Endothelial cell of umbilical vein (primary cell): ENCODE measurements around the gene RCAN3. TPM values are rescaled to one million over a fixed set of nuclear protein-coding genes. Genes with fewer than 3 reads are reported as not detected.

Source experiments
- BruUV-seq: library from RNA; stranded (reverse); fragments of 400-500 nt; replicated peaks from 2 replicates; lab custom pipeline; 2021; lab: Mats Ljungman, UMichigan
- CTCF ChIA-PET: fragments of 300-600, 350-600 bp; sonication (Branson Sonifier 250); formaldehyde crosslinking; loops from one replicate; lab custom pipeline; 2021; ENCODE audit warnings: antibody characterized with exemption, inconsistent platforms; lab: Charles Lee
- POLR2A ChIA-PET: fragments of 300-600, 350-600 bp; sonication (Branson Sonifier 250); formaldehyde crosslinking; loops from one replicate; lab custom pipeline; 2021; ENCODE audit warnings: antibody characterized with exemption, inconsistent platforms; lab: Charles Lee
- DNase-seq: peaks from one replicate; pipeline ENCODE4 v3.0.0-alpha.2; 2011; ENCODE audit warnings: low read depth, low spot score
- FAIRE-seq: peaks from 2 replicates; lab custom pipeline; 2011; peaks lifted over from hg19 to GRCh38; lab: Jason Lieb, UNC
- H2AFZ ChIP-seq: 2 replicates; pipeline ENCODE4 v1.6.0; 2012; ENCODE audit warnings: low read depth, low read length, control low read depth, inconsistent platforms
- H3K27ac ChIP-seq: 2 replicates; pipeline ENCODE4 v1.5.1; 2011; ENCODE audit warnings: low read depth, mild to moderate bottlenecking, control low read depth, low read length, moderate library complexity; ENCODE audit not compliant: insufficient read depth
- H3K27me3 ChIP-seq, 2 experiments: 2 replicates each; pipeline versions ENCODE4 v1.6.0 to v1.6.1; 2011; ENCODE audit warnings: low read length in 2 of 2, mixed read lengths in 1 of 2; ENCODE audit not compliant: control insufficient read depth in 2 of 2, insufficient read depth in 2 of 2
- H3K36me3 ChIP-seq, 2 experiments: 2 replicates in 1 of 2; 3 replicates in 1 of 2; pipeline ENCODE4 v1.5.1; 2011; ENCODE audit warnings: low read length in 2 of 2, mild to moderate bottlenecking in 1 of 2, moderate library complexity in 1 of 2; ENCODE audit not compliant: control insufficient read depth in 2 of 2, insufficient read depth in 2 of 2; ENCODE audit errors: extremely low read depth in 1 of 2
- H3K4me1 ChIP-seq: 3 replicates; pipeline ENCODE4 v1.5.1; 2011; ENCODE audit warnings: mild to moderate bottlenecking, low read length; ENCODE audit not compliant: control insufficient read depth, insufficient read depth; ENCODE audit errors: extremely low read depth
- H3K4me2 ChIP-seq: 2 replicates; pipeline ENCODE4 v1.6.1; 2011; ENCODE audit warnings: low read length, control low read depth, mixed read lengths; ENCODE audit not compliant: insufficient read depth
- H3K4me3 ChIP-seq, 3 experiments: fragments of 200-600 bp in 1 of 3; sonication (generic), shearing (Covaris generic) in 1 of 3; replicated peaks in 1 of 3; 2 replicates each; pipeline ENCODE4 v1.5.1; 2011 to 2016; ENCODE audit warnings: control low read depth in 3 of 3, low read length in 3 of 3, mild to moderate bottlenecking in 2 of 3, inconsistent platforms in 1 of 3, low read depth in 1 of 3, moderate library complexity in 1 of 3; ENCODE audit not compliant: insufficient read depth in 1 of 3
- H3K79me2 ChIP-seq: 2 replicates; pipeline ENCODE4 v1.6.0; 2012; ENCODE audit warnings: low read length, inconsistent platforms; ENCODE audit not compliant: control insufficient read depth, insufficient read depth
- H3K9ac ChIP-seq: replicated peaks from 2 replicates; pipeline ENCODE3; 2011; ENCODE audit warnings: low read length, control low read depth; ENCODE audit not compliant: insufficient read depth; ENCODE audit errors: extremely low read depth
- H3K9me1 ChIP-seq: replicated peaks from 3 replicates; pipeline ENCODE4 v1.6.0; 2011; ENCODE audit warnings: mild to moderate bottlenecking, low read length; ENCODE audit not compliant: control insufficient read depth, insufficient read depth; ENCODE audit errors: extremely low read depth
- H3K9me3 ChIP-seq: replicated peaks from 2 replicates; pipeline ENCODE4 v1.5.1; 2012; ENCODE audit warnings: low read length, inconsistent platforms; ENCODE audit not compliant: control insufficient read depth, insufficient read depth
- H4K20me1 ChIP-seq: replicated peaks from 2 replicates; pipeline ENCODE3; 2011; ENCODE audit warnings: mild to moderate bottlenecking, low read length; ENCODE audit not compliant: control insufficient read depth, insufficient read depth; ENCODE audit errors: extremely low read depth
- EZH2 ChIP-seq: IDR thresholded peaks from 2 replicates; pipeline ENCODE4 v1.6.1; 2012; ENCODE audit warnings: borderline replicate concordance, low read depth, mild to moderate bottlenecking, moderate library complexity, low read length, inconsistent platforms; ENCODE audit not compliant: severe bottlenecking
- FOS ChIP-seq: IDR thresholded peaks from 2 replicates; pipeline ENCODE4 v1.6.1; 2011; ENCODE audit warnings: mild to moderate bottlenecking, low read length, moderate library complexity, borderline replicate concordance; ENCODE audit not compliant: insufficient read depth
- GATA2 ChIP-seq: IDR thresholded peaks from 2 replicates; pipeline ENCODE4 v1.7.0; 2011; ENCODE audit warnings: low read depth, mild to moderate bottlenecking, moderate library complexity, mixed read lengths, low read length; ENCODE audit not compliant: insufficient read length, insufficient read depth
- JUN ChIP-seq: IDR thresholded peaks from 2 replicates; pipeline ENCODE4 v1.6.1; 2011; ENCODE audit warnings: borderline replicate concordance, low read depth; ENCODE audit not compliant: insufficient read length, insufficient read depth
- MYC ChIP-seq: IDR thresholded peaks from one replicate; pipeline ENCODE4 v1.6.1; 2011; ENCODE audit warnings: mild to moderate bottlenecking, low read depth, low read length
- POLR2A ChIP-seq: IDR thresholded peaks from 2 replicates; pipeline ENCODE4 v1.6.1; 2012; ENCODE audit warnings: low read depth, mild to moderate bottlenecking, control low read depth, low read length
- POLR2AphosphoS5 ChIP-seq: IDR thresholded peaks from 2 replicates; pipeline ENCODE4 v1.6.1; 2012; ENCODE audit warnings: low read depth, mild to moderate bottlenecking, control low read depth, low read length, moderate library complexity; ENCODE audit not compliant: insufficient read depth
- dilution Hi-C: fragments of 300-500 bp; cut with MboI; formaldehyde crosslinking; loops from one replicate; pipeline ENCODE4 v1.15.0; 2019; ENCODE audit warnings: low sequenced_read_pairs; ENCODE audit not compliant: extremely low pct_ligation_motif_present
- intact Hi-C: fragments of 100-400 bp; cut with micrococcal nuclease; formaldehyde crosslinking; loops from one replicate; pipeline ENCODE4 v1.10.0; 2022
- polyA plus RNA-seq, 4 experiments: library from polyadenylated mRNA; depleted of rRNA in 3 of 4; stranded (reverse) in 3 of 4; unstranded in 1 of 4; fragments of >200 nt; gene quantifications; 2 replicates each; pipeline versions ENCODE4 v1.2.1 to v1.2.3, GENCODE V29; 2011 to 2012; ENCODE audit warnings: missing spikeins in 1 of 4
- total RNA-seq: library from RNA; stranded (reverse); gene quantifications from 2 replicates; pipeline ENCODE4 v1.2.3, GENCODE V29; 2021
- TF ChIP-seq, protein P1 (sequence below), 2 donors: IDR thresholded peaks; 1 replicate in 1 of 2; 2 replicates in 1 of 2; pipeline ENCODE4 v1.5.1; 2011; ENCODE audit warnings: low read length in 2 of 2, mild to moderate bottlenecking in 2 of 2, moderate library complexity in 2 of 2, control low read depth in 1 of 2, inconsistent platforms in 1 of 2, low read depth in 1 of 2; ENCODE audit not compliant: insufficient read depth in 1 of 2; ENCODE audit errors: extremely low read depth in 1 of 2
- TF ChIP-seq, protein P2 (sequence below): IDR thresholded peaks from 2 replicates; pipeline ENCODE4 v1.6.1; 2011; ENCODE audit not compliant: insufficient read depth, insufficient read length

RCAN3 gene
- total and polyA plus RNA-seq, 2 donors (not counting 3 experiments of a cell fraction or from before 2014, with no cell fraction given): 0.99 to 5.1 TPM

DNA sequence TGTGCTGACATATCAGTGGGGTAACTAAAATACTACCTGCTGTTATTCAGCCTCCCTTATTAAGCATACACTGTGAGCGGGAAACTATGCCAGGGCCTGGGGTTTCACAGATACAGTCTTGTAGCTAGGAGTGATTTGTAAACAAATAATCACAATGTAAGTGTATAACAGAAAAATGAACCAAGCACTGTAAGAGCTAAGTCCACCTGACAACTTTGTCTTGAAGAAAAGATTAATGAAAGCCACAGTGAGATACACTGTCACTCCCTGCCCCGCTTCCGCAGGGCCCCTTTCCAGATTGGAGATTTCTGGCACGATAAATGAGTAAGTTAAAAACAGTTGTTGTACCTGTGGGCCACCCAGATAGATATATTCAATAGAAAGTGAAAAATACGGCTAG, 4.8 kb downstream of the RCAN3 start:
- no peak for FAIRE-seq
- intact Hi-C loops: no loop called here
- H3K4me3 ChIP-seq: no peak overlapping the region

More for the DNA sequence above, 4.8 kb downstream of the RCAN3 start:
- H3K36me3 ChIP-seq: no peaks in the 10 kb centered on the region
- ChIA-PET POLR2A (no interaction called here), CTCF (interaction anchor here (1.8 kb wide), 1 partner anchor 20 kb away, joined by 4 read pairs; no protein-coding TSS in a partner anchor)
- H3K27ac ChIP-seq: no peak overlapping the region
- no peak overlapping the region for H3K4me2 ChIP-seq
- no peaks in the 10 kb centered on the region for H4K20me1 ChIP-seq
- H2AFZ ChIP-seq: no peak overlapping the region
- no peak overlapping the region for H3K9ac ChIP-seq
- no TSS peak for BruUV-seq
- peaks cover 4 to 8% of the 10 kb centered on the region in 2 experiments for H3K27me3 ChIP-seq
- no peaks in the 10 kb centered on the region for H3K79me2 ChIP-seq
- H3K9me1 ChIP-seq: no peaks in the 10 kb centered on the region
- DNase-seq: no peak
- H3K9me3 ChIP-seq: no peaks in the 10 kb centered on the region
- dilution Hi-C loops: no loop called here
- TF ChIP-seq GATA2: no peak
- TF ChIP-seq POLR2A: no peak
- TF ChIP-seq, protein P1, sequence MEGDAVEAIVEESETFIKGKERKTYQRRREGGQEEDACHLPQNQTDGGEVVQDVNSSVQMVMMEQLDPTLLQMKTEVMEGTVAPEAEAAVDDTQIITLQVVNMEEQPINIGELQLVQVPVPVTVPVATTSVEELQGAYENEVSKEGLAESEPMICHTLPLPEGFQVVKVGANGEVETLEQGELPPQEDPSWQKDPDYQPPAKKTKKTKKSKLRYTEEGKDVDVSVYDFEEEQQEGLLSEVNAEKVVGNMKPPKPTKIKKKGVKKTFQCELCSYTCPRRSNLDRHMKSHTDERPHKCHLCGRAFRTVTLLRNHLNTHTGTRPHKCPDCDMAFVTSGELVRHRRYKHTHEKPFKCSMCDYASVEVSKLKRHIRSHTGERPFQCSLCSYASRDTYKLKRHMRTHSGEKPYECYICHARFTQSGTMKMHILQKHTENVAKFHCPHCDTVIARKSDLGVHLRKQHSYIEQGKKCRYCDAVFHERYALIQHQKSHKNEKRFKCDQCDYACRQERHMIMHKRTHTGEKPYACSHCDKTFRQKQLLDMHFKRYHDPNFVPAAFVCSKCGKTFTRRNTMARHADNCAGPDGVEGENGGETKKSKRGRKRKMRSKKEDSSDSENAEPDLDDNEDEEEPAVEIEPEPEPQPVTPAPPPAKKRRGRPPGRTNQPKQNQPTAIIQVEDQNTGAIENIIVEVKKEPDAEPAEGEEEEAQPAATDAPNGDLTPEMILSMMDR (IDR thresholded peaks at IDR 0.05; ENCODE audit: extremely low read depth in 1 of 2, insufficient read depth in 1 of 2, low read depth in 1 of 2, low read length in 2 of 2): no peak
- no peak for TF ChIP-seq JUN
- no peak for TF ChIP-seq FOS
- TF ChIP-seq, protein P2, sequence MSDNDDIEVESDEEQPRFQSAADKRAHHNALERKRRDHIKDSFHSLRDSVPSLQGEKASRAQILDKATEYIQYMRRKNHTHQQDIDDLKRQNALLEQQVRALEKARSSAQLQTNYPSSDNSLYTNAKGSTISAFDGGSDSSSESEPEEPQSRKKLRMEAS: no peak
- no peak for TF ChIP-seq POLR2AphosphoS5
- no peak for TF ChIP-seq MYC
- no peak for TF ChIP-seq EZH2
- H3K4me1 ChIP-seq: peaks cover 5% of the 10 kb centered on the region
